ENCODE data around the gene TLE2.

The TLE2 gene

GRCh38 chr19:3047496-3048189, 18.6 kb upstream of the TLE2 start:
- no peak for DNase-seq (ENCODE audit: low read depth, low spot score)
- no peak for TF ChIP-seq CTCF (IDR thresholded peaks at IDR 0.05; ENCODE audit: insufficient read depth, low read length, missing control alignments)
- CTCF ChIA-PET = no interaction called here
- H3K4me3 ChIP-seq (ENCODE audit: low read depth, low read length) = peak overlapping the region; percentile 30
- POLR2A ChIA-PET = no interaction called here

DNA sequence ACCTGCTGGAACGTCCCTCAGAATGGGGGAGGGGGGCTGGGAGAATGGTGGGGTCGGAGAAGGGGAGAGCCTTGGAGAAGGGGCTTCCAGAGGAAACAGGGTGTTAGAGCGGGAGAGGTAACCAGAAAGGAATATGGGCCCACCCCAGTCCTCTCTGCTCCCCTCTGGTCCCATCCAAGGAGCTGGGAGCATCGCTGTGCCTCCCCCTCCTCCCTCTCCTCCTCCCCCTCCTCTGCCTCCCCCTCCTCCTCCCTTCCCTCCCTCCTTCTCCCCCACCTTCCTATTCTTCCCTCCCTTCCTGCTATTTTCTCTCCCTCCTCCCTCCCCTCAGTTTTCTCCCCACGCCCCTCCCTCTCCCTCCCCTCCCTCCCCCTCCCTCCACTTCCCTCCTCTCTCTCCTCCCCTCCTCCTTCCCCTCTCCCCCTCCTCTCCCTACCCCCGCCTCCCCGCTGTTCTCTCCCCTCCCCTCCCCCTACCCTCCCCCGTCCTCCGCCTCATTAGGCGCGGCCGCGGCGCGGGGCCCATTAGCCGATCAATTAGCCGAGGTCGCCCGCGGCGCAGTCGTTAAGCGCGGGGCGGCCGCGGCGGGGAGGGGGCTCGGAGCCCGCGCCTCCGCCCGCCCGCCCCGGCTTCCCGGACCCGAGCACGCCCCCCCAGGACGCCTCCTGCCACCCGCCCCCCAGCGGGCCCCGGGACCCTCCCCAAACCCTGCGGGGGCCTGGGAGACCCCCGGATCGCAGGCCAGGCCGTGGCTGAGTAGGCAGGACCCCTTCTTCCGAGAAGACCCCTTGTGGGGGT, 17.8 kb upstream of the TLE2 start:
- peak overlapping the region; percentile 30 for H3K4me3 ChIP-seq (ENCODE audit: low read depth, low read length)
- ChIA-PET POLR2A (interaction anchor here (0.7 kb wide), 1 partner anchor 11 kb away, joined by 3 read pairs; no protein-coding TSS in a partner anchor), CTCF (no interaction called here)
- no peak for TF ChIP-seq CTCF (IDR thresholded peaks at IDR 0.05; ENCODE audit: insufficient read depth, low read length, missing control alignments)
- no peak for DNase-seq (ENCODE audit: low read depth, low spot score)

- ChIA-PET CTCF (no interaction called here), POLR2A (interaction anchor here (0.7 kb wide), 1 partner anchor 12 kb away, joined by 3 read pairs; no protein-coding TSS in a partner anchor)
- TF ChIP-seq CTCF (IDR thresholded peaks at IDR 0.05; ENCODE audit: insufficient read depth, low read length, missing control alignments) = no peak
- no peak overlapping the region for H3K4me3 ChIP-seq (ENCODE audit: low read depth, low read length)
- no peak for DNase-seq (ENCODE audit: low read depth, low spot score)
These were observed 17.0 kb upstream of the TLE2 start for GRCh38 chr19:3045885-3046697.

- POLR2A ChIA-PET = no interaction called here
- no peak overlapping the region for H3K4me3 ChIP-seq (ENCODE audit: low read depth, low read length)
- TF ChIP-seq CTCF (IDR thresholded peaks at IDR 0.05; ENCODE audit: insufficient read depth, low read length, missing control alignments) = no peak
- DNase-seq (ENCODE audit: low read depth, low spot score) = no peak
- CTCF ChIA-PET = interaction anchor here (0.7 kb wide), 1 partner anchor 94 kb away, joined by 3 read pairs; no protein-coding TSS in a partner anchor
These were observed 16.1 kb upstream of the TLE2 start for GRCh38 chr19:3045191-3045590.

- H3K4me3 ChIP-seq (ENCODE audit: low read depth, low read length) = no peak overlapping the region
- TF ChIP-seq CTCF (IDR thresholded peaks at IDR 0.05; ENCODE audit: insufficient read depth, low read length, missing control alignments) = no peak
- POLR2A ChIA-PET = no interaction called here
- CTCF ChIA-PET = interaction anchor here (0.9 to 1.5 kb wide), 2 partner anchors 12 to 60 kb away, joined by 3 to 4 read pairs; no protein-coding TSS in a partner anchor
- DNase-seq (ENCODE audit: low read depth, low spot score) = no peak
These were observed 13.7 kb upstream of the TLE2 start for GRCh38 chr19:3042621-3043267.

Measured in AG04449 (cell line).